Spleen (tissue), 11 donors: Measurements from ENCODE around the gene RBMS1. TPM values are rescaled to one million over a fixed set of nuclear protein-coding genes. Genes with fewer than 3 reads are reported as not detected.

ENCODE experiments used
- DNase-seq: peaks from one replicate; pipeline ENCODE4 v3.0.0-alpha.2; 2020
- H3K27ac ChIP-seq, 8 donors: fragments of 200-600 bp; sonication (generic) in 7 of 8; 1 replicate in 4 of 8; 2 replicates in 4 of 8; pipeline versions ENCODE4 v1.5.0 to v1.8.0; 2016 to 2021; ENCODE audit warnings: inconsistent platforms in 4 of 8, mild to moderate bottlenecking in 4 of 8, moderate library complexity in 1 of 8
- H3K27me3 ChIP-seq, 7 donors: fragments of 200-600 bp; sonication (generic) in 6 of 7; replicated peaks in 1 of 7; 1 replicate in 4 of 7; 2 replicates in 3 of 7; pipeline versions ENCODE4 v1.5.0 to v1.8.0; 2016 to 2021; ENCODE audit warnings: inconsistent platforms in 3 of 7, mild to moderate bottlenecking in 1 of 7
- H3K36me3 ChIP-seq, 6 donors: fragments of 200-600 bp; sonication (generic) in 5 of 6; 1 replicate in 4 of 6; 2 replicates in 2 of 6; pipeline versions ENCODE4 v1.5.0 to v1.8.0; 2016 to 2021; ENCODE audit warnings: inconsistent platforms in 2 of 6
- H3K4me1 ChIP-seq, 6 donors: fragments of 200-600 bp; sonication (generic) in 5 of 6; 1 replicate in 3 of 6; 2 replicates in 3 of 6; pipeline versions ENCODE4 v1.5.0 to v1.8.0; 2016 to 2021; ENCODE audit warnings: inconsistent platforms in 3 of 6
- H3K4me3 ChIP-seq, 8 donors: fragments of 200-600 bp; sonication (generic) in 7 of 8; 1 replicate in 4 of 8; 2 replicates in 4 of 8; pipeline versions ENCODE4 v1.5.0 to v1.8.0; 2016 to 2021; ENCODE audit warnings: inconsistent platforms in 4 of 8, mild to moderate bottlenecking in 4 of 8, moderate library complexity in 2 of 8
- H3K9me3 ChIP-seq, 8 donors: fragments of 200-600 bp; sonication (generic) in 7 of 8; 1 replicate in 4 of 8; 2 replicates in 4 of 8; pipeline versions ENCODE4 v1.5.0 to v1.8.0; 2016 to 2021; ENCODE audit warnings: inconsistent platforms in 4 of 8
- CTCF ChIP-seq, 11 experiments: fragments of 200-600 bp in 7 of 11; fragments of 450-650 bp in 4 of 11; sonication (generic) in 4 of 11; IDR thresholded peaks in 8 of 11; conservative IDR thresholded peaks in 3 of 11; 1 replicate in 7 of 11; 2 replicates in 4 of 11; pipeline versions ENCODE4 v1.4.0 to v1.8.0; 2016 to 2021; ENCODE audit warnings: antibody characterized with exemption in 11 of 11, inconsistent platforms in 4 of 11, mild to moderate bottlenecking in 1 of 11
- POLR2A ChIP-seq, 3 donors: fragments of 450-650 bp; IDR thresholded peaks; one replicate each; pipeline ENCODE4 v1.5.1; 2017; ENCODE audit warnings: antibody characterized with exemption in 3 of 3, mild to moderate bottlenecking in 1 of 3
- POLR2AphosphoS5 ChIP-seq, 3 donors: sonication (generic); formaldehyde crosslinking; IDR thresholded peaks; one replicate each; pipeline ENCODE4 v1.5.1; 2017; ENCODE audit warnings: antibody characterized with exemption in 3 of 3
- WGBS, 5 donors: extraction: QIAGEN DNeasy Blood & Tissue Kit in 3 of 5; methylation state at CpG; one replicate each; pipeline versions ENCODE4 v1.1.5 to v1.1.7; 2013 to 2018; 5-methylcytosine and 5-hydroxymethylcytosine counted together
- intact Hi-C: fragments of 100-400 bp; cut with DNase I; formaldehyde crosslinking; loops from one replicate; pipeline ENCODE4 v1.15.0; 2023; ENCODE audit warnings: low total_unique reads
- polyA plus RNA-seq, 3 donors: library from polyadenylated mRNA; stranded (reverse); fragments of 200-250 nt; gene quantifications; one replicate each; pipeline ENCODE4 v1.2.1, GENCODE V29; 2013
- total RNA-seq, 7 donors: library from RNA; depleted of rRNA in 3 of 7; stranded (reverse); fragments of >200 nt in 3 of 7; fragmentation: NEBNext Ultra II Directional in 4 of 7; extraction: Animal tissue kit (Norgen Biotek cat#: 25700) in 4 of 7; gene quantifications; one replicate each; pipeline versions ENCODE4 v1.1.0 to v1.2.1, GENCODE V29; 2016 to 2021
- donor health status: healthy with polysubstance abuse.
- donor health status: DM: no; HTN: no; CAD: no; lungs with moderate emphysema.
- donor health status: DM: no; HTN: no; CAD: no.
- donor health status: Bipolar disorder and iron deficiency.
- donor health status: healthy.
- donor health status: DM: no; HTN: no; CAD: no.
- donor health status: DM: yes; HTN: yes; CAD: no.

RBMS1 gene
- total and polyA plus RNA-seq, 10 donors = 18.8 to 151 (median 118) TPM

- intact Hi-C loops = no loop called here
- H3K27ac ChIP-seq = peak overlapping the region; percentile 49 to 95 (median 91)
- TF ChIP-seq POLR2AphosphoS5 (IDR thresholded peaks at IDR 0.05) (no peak), CTCF (IDR thresholded peaks at IDR 0.05 in 8 of 11, conservative IDR thresholded peaks at IDR 0.05 in 3 of 11) (no peak), POLR2A (IDR thresholded peaks at IDR 0.05) (no peak)
- 10 to 32% (median 17%) methylated on average over 8 of the region's 8 CpGs for WGBS, 5 donors
- peaks cover 0 to 51% (median 20%) of the 10 kb centered on the region in 6 donors for H3K4me1 ChIP-seq
- DNase-seq = no peak
- no peaks in the 10 kb centered on the region for H3K9me3 ChIP-seq
- H3K4me3 ChIP-seq = peak overlapping the region; percentile 53 to 85 (median 74)
- H3K36me3 ChIP-seq = no peaks in the 10 kb centered on the region
- H3K27me3 ChIP-seq = peaks cover 0 to 42% (median 5%) of the 10 kb centered on the region in 7 donors
Measured at GRCh38 chr2:160494201-160494644, 616 bp upstream of the RBMS1 start.

- intact Hi-C loops = no loop called here
- no peaks in the 10 kb centered on the region for H3K9me3 ChIP-seq
- DNase-seq = peak; percentile 86
- no peaks in the 10 kb centered on the region for H3K36me3 ChIP-seq
- WGBS, 5 donors = 2 to 5% (median 3%) methylated on average over 39 to 66 of the region's 66 CpGs
- peaks cover 0 to 42% (median 5%) of the 10 kb centered on the region in 7 donors for H3K27me3 ChIP-seq
- peak in 1 of 3 donors; percentile 30 for TF ChIP-seq POLR2A (IDR thresholded peaks at IDR 0.05)
- TF ChIP-seq CTCF (IDR thresholded peaks at IDR 0.05 in 8 of 11, conservative IDR thresholded peaks at IDR 0.05 in 3 of 11) = no peak
- peak; percentile 56 to 85 (median 77) for TF ChIP-seq POLR2AphosphoS5 (IDR thresholded peaks at IDR 0.05)
- H3K4me3 ChIP-seq = peak overlapping the region; percentile 53 to 85 (median 74)
- peaks cover 0 to 61% (median 22%) of the 10 kb centered on the region in 6 donors for H3K4me1 ChIP-seq
- peak overlapping the region; percentile 82 to 95 (median 91) for H3K27ac ChIP-seq
Measured at GRCh38 chr2:160492401-160493226, 993 bp downstream of the RBMS1 start.

GRCh38 chr2:160491911-160492371 is 1.7 kb downstream of the RBMS1 start:
- peak in 1 of 3 donors; percentile 40 for TF ChIP-seq POLR2AphosphoS5 (IDR thresholded peaks at IDR 0.05)
- no peak for TF ChIP-seq POLR2A (IDR thresholded peaks at IDR 0.05)
- TF ChIP-seq CTCF (IDR thresholded peaks at IDR 0.05 in 8 of 11, conservative IDR thresholded peaks at IDR 0.05 in 3 of 11) = no peak
- intact Hi-C loops = no loop called here
- no peak for DNase-seq
- WGBS, 5 donors = 47 to 67% (median 59%) methylated on average over 10 of the region's 10 CpGs
- H3K9me3 ChIP-seq = no peaks in the 10 kb centered on the region
- peak overlapping the region; percentile 53 to 85 (median 74) for H3K4me3 ChIP-seq
- H3K36me3 ChIP-seq = no peaks in the 10 kb centered on the region
- peak overlapping the region; percentile 82 to 95 (median 91) for H3K27ac ChIP-seq
- H3K27me3 ChIP-seq = peaks cover 0 to 42% (median 5%) of the 10 kb centered on the region in 7 donors
- H3K4me1 ChIP-seq = peaks cover 3 to 67% (median 23%) of the 10 kb centered on the region in 6 donors
